SK-N-SH (cell line): ENCODE measurements around the gene FBXW5. TPM values are rescaled to one million over a fixed set of nuclear protein-coding genes. Genes with fewer than 3 reads are reported as not detected.

Experiments used
- CTCF ChIA-PET: fragments of 300-600, 350-600 bp; formaldehyde crosslinking; extraction: SDS; loops from one replicate; lab custom pipeline; 2021; lab: Yijun Ruan, JAX
- POLR2A ChIA-PET: fragments of 350-600 bp; sonication (Branson Sonifier 250); formaldehyde crosslinking; extraction: SDS; loops from one replicate; lab custom pipeline; 2020; ENCODE audit warnings: antibody characterized with exemption, inconsistent platforms; lab: Yijun Ruan, JAX
- DNase-seq: peaks from one replicate; pipeline ENCODE4 v3.0.0; 2012
- H2AFZ ChIP-seq: fragments of 200-600 bp; sonication (generic); 2 replicates; pipeline ENCODE4 v1.8.1; 2016; ENCODE audit warnings: antibody characterized with exemption, mild to moderate bottlenecking, low read depth
- H3F3A ChIP-seq: fragments of 200-600 bp; sonication (generic); replicated peaks from 2 replicates; pipeline ENCODE3; 2016; ENCODE audit warnings: antibody characterized with exemption, mild to moderate bottlenecking; ENCODE audit not compliant: insufficient read depth
- H3K27ac ChIP-seq, 2 experiments: fragments of 200-500 bp in 1 of 2; fragments of 200-600 bp in 1 of 2; sonication (Bioruptor generic) in 1 of 2; sonication (generic), shearing (Covaris generic) in 1 of 2; 2 replicates each; pipeline versions ENCODE4 v1.5.1 to v1.6.1; 2014 to 2016; ENCODE audit warnings: low read depth in 2 of 2, inconsistent platforms in 1 of 2, low read length in 1 of 2, mild to moderate bottlenecking in 1 of 2, mixed read lengths in 1 of 2
- H3K27me3 ChIP-seq: fragments of 200-600 bp; sonication (generic), shearing (Covaris generic); 2 replicates; pipeline ENCODE4 v1.6.1; 2016; ENCODE audit warnings: mixed run types; ENCODE audit not compliant: insufficient read depth
- H3K36me3 ChIP-seq, 2 experiments: fragments of 200-500 bp in 1 of 2; fragments of 200-600 bp in 1 of 2; sonication (Bioruptor generic) in 1 of 2; sonication (generic) in 1 of 2; replicated peaks in 1 of 2; 2 replicates each; pipeline versions ENCODE3 to v1.5.1; 2014 to 2016; ENCODE audit warnings: low read length in 1 of 2, mild to moderate bottlenecking in 1 of 2; ENCODE audit not compliant: insufficient read depth in 2 of 2, control insufficient read depth in 1 of 2
- H3K4me1 ChIP-seq, 2 experiments: fragments of 200-500 bp in 1 of 2; fragments of 200-600 bp in 1 of 2; sonication (Bioruptor generic) in 1 of 2; sonication (generic), shearing (Covaris generic) in 1 of 2; 2 replicates each; pipeline versions ENCODE4 v1.5.1 to v1.6.1; 2014 to 2016; ENCODE audit warnings: low read depth in 1 of 2, low read length in 1 of 2, mixed run types in 1 of 2; ENCODE audit not compliant: insufficient read depth in 2 of 2, control insufficient read depth in 1 of 2
- H3K4me2 ChIP-seq: fragments of 200-600 bp; sonication (generic), shearing (Covaris generic); 2 replicates; pipeline ENCODE4 v1.6.1; 2017; ENCODE audit warnings: mixed run types
- H3K4me3 ChIP-seq, 2 experiments: fragments of 200-500 bp in 1 of 2; fragments of 200-600 bp in 1 of 2; sonication (Bioruptor generic) in 1 of 2; sonication (generic), shearing (Covaris generic) in 1 of 2; 2 replicates each; pipeline versions ENCODE4 v1.5.1 to v1.8.1; 2014 to 2016; ENCODE audit warnings: low read depth in 2 of 2, inconsistent platforms in 1 of 2, low read length in 1 of 2, mild to moderate bottlenecking in 1 of 2, mixed read lengths in 1 of 2, moderate library complexity in 1 of 2
- H3K79me2 ChIP-seq: fragments of 200-600 bp; sonication (generic); 2 replicates; pipeline ENCODE4 v1.8.1; 2017; ENCODE audit warnings: mild to moderate bottlenecking; ENCODE audit not compliant: insufficient read depth
- H3K9ac ChIP-seq: fragments of 200-600 bp; sonication (generic); 2 replicates; pipeline ENCODE4 v1.6.1; 2017; ENCODE audit warnings: mixed run types
- H3K9me2 ChIP-seq: fragments of 200-600 bp; sonication (generic); 2 replicates; pipeline ENCODE4 v1.6.1; 2017; ENCODE audit warnings: mixed run types
- H3K9me3 ChIP-seq: fragments of 200-600 bp; sonication (generic); 2 replicates; pipeline ENCODE4 v1.6.1; 2017; ENCODE audit warnings: mixed run types, mild to moderate bottlenecking, moderate library complexity
- H4K20me1 ChIP-seq: fragments of 200-600 bp; sonication (generic); 2 replicates; pipeline ENCODE4 v1.6.1; 2017; ENCODE audit warnings: mild to moderate bottlenecking, mixed run types; ENCODE audit not compliant: insufficient read depth
- CHD2 ChIP-seq: fragments of 150-350 bp; IDR thresholded peaks from 2 replicates; pipeline ENCODE4 v1.6.1; 2018; ENCODE audit warnings: low read length; ENCODE audit not compliant: partially characterized antibody
- ELF1 ChIP-seq: IDR thresholded peaks from 2 replicates; pipeline ENCODE4 v1.4.0; 2012
- FOSL2 ChIP-seq: IDR thresholded peaks from 2 replicates; pipeline ENCODE4 v1.4.0; 2012; ENCODE audit warnings: low read depth, mild to moderate bottlenecking, moderate library complexity, borderline replicate concordance
- GATA2 ChIP-seq: sonication (generic); formaldehyde crosslinking; IDR thresholded peaks from 2 replicates; pipeline ENCODE4 v1.5.0; 2020; ENCODE audit warnings: mild to moderate bottlenecking, missing genetic modification reagents
- JUND ChIP-seq: IDR thresholded peaks from 2 replicates; pipeline ENCODE4 v1.4.0; 2012
- NFIC ChIP-seq: IDR thresholded peaks from 2 replicates; pipeline ENCODE4 v1.4.0; 2012; ENCODE audit warnings: borderline replicate concordance
- TAF1 ChIP-seq: IDR thresholded peaks from 2 replicates; pipeline ENCODE4 v1.6.1; 2012; ENCODE audit warnings: low read depth, mild to moderate bottlenecking, low read length, moderate library complexity, borderline replicate concordance
- WGBS: methylation state at CpG from one replicate; pipeline ENCODE4 v1.1.6; 2017; ENCODE audit warnings: low lambda C conversion rate; 5-methylcytosine and 5-hydroxymethylcytosine counted together
- polyA plus RNA-seq, 3 experiments: library from polyadenylated mRNA; depleted of rRNA; stranded (reverse); fragments of >200 nt; gene quantifications; 2 replicates each; pipeline ENCODE4 v1.2.3, GENCODE V29; 2012
- TF ChIP-seq, protein P1 (sequence below): IDR thresholded peaks from 2 replicates; pipeline ENCODE4; 2012
- TF ChIP-seq, protein P2 (sequence below): IDR thresholded peaks from 2 replicates; pipeline ENCODE4 v1.6.1; 2012; ENCODE audit warnings: mild to moderate bottlenecking, low read depth, low read length, moderate library complexity
- TF ChIP-seq, protein P3 (sequence below): fragments of 150-350 bp; IDR thresholded peaks from 2 replicates; pipeline ENCODE4 v1.6.1; 2016; ENCODE audit warnings: mild to moderate bottlenecking, low read depth, low read length
- TF ChIP-seq, protein P4 (sequence below): IDR thresholded peaks from 2 replicates; pipeline ENCODE4 v1.4.0; 2012; ENCODE audit warnings: low read depth, borderline replicate concordance
- TF ChIP-seq, protein P5 (sequence below): IDR thresholded peaks from 2 replicates; pipeline ENCODE4 v1.4.0; 2012; ENCODE audit warnings: low read depth

The FBXW5 gene
- polyA plus RNA-seq, 1 of the 3 experiments (the other 2 are of a cell fraction): 78.9 TPM

DNA sequence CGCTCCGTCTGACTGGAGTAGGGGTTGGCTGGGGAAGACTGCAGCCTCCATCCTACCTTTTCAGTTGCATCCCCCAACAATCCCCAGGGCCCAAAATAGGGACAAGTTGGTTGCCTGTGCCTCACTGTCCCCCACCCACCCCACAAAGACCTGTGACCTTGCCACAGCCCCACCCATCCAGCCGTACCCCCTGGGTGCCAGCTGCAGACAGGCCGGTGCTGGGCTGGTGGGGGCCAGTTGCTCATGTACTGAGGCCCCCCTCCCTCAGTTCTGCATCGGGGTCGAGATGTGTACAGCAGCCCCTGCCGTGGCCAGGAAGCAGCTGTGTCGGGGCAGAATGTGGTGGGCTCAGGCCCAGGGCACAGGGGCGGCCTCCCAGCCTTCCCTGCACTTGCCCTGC, 38.6 kb upstream of the FBXW5 start (continued):
- TF ChIP-seq, protein P1, sequence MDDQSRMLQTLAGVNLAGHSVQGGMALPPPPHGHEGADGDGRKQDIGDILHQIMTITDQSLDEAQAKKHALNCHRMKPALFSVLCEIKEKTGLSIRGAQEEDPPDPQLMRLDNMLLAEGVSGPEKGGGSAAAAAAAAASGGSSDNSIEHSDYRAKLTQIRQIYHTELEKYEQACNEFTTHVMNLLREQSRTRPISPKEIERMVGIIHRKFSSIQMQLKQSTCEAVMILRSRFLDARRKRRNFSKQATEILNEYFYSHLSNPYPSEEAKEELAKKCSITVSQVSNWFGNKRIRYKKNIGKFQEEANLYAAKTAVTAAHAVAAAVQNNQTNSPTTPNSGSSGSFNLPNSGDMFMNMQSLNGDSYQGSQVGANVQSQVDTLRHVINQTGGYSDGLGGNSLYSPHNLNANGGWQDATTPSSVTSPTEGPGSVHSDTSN: no peak

DNA sequence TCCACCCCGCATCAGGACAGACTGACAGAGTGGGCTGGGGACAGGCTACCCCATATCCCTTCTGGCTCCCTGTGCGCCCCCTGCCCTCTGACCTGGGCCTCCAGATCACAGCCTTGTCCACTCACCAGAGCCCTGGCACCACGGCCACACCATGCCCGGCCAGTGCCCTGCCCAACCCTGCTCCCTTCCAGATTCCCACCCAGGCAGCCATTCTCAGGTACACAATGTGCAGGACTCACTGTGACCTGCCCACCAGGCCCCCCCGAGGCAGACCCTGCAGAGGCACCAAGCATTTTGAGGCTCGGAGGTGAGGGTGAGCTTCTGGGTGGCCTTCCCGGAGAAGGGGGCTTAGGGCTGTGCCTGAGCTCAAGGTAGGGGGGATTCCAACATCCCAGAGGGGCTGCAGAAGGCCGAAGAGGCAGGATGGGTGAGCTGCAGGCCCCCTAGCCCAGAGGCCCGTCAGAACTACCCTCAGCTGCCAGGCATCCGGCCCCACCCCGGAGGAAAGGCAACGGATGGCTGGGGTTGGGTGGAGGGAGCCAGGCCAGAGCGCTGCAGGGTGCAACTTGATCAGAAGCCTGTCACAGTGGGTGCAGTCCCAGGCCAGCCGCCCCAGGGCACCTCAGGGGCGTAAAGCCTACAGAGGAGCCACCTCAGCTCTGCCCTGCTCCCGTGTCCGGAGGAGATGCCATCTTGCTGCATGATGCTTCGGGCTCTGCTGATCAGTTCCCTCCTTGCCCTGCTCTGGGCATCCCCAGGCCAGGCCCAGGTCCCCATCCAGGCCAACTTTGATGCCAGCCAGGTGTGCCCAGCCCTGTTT, 37.9 kb upstream of the FBXW5 start, which contains the start of gene LCNL1:
Gene LCNL1, plus strand, starts transcription at position 762 of the 820 bp plus-strand sequence. CDS start 594 bp downstream, outside the sequence.
- TF ChIP-seq FOSL2 (no peak), ELF1 (no peak), TAF1 (no peak)
- TF ChIP-seq, protein P2, sequence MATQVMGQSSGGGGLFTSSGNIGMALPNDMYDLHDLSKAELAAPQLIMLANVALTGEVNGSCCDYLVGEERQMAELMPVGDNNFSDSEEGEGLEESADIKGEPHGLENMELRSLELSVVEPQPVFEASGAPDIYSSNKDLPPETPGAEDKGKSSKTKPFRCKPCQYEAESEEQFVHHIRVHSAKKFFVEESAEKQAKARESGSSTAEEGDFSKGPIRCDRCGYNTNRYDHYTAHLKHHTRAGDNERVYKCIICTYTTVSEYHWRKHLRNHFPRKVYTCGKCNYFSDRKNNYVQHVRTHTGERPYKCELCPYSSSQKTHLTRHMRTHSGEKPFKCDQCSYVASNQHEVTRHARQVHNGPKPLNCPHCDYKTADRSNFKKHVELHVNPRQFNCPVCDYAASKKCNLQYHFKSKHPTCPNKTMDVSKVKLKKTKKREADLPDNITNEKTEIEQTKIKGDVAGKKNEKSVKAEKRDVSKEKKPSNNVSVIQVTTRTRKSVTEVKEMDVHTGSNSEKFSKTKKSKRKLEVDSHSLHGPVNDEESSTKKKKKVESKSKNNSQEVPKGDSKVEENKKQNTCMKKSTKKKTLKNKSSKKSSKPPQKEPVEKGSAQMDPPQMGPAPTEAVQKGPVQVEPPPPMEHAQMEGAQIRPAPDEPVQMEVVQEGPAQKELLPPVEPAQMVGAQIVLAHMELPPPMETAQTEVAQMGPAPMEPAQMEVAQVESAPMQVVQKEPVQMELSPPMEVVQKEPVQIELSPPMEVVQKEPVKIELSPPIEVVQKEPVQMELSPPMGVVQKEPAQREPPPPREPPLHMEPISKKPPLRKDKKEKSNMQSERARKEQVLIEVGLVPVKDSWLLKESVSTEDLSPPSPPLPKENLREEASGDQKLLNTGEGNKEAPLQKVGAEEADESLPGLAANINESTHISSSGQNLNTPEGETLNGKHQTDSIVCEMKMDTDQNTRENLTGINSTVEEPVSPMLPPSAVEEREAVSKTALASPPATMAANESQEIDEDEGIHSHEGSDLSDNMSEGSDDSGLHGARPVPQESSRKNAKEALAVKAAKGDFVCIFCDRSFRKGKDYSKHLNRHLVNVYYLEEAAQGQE: no peak
- TF ChIP-seq, all 33 proteins: peak for 0
- Histone ChIP-seq H3K4me1 (peaks cover 0 to 10% of the 10 kb centered on the region in 2 experiments; a peak in 1 of 4 replicates), H3K4me2 (no peak within 1 kb of the TSS), H3K27me3 (no peaks in the 10 kb centered on the region), H2AFZ (no peak within 1 kb of the TSS), H3K27ac (no peak within 1 kb of the TSS), H3K9me2 (no peaks in the 10 kb centered on the region), H3K4me3 (no peak within 1 kb of the TSS), H3K36me3 (no peaks in the 10 kb centered on the region), H3F3A (peaks cover 4% of the 10 kb centered on the region), H3K9me3 (no peaks in the 10 kb centered on the region), H3K79me2 (no peaks in the 10 kb centered on the region), H4K20me1 (no peaks in the 10 kb centered on the region), H3K9ac (no peak within 1 kb of the TSS)
- WGBS: 74% methylated on average over 9 of the region's 18 CpGs
- no peak for DNase-seq
- POLR2A ChIA-PET: no interaction called here
- CTCF ChIA-PET: interaction anchor here (1.1 to 3.6 kb wide), 4 partner anchors 35 to 52 kb away, joined by 5 to 14 read pairs (median 10); partner anchors contain the start of gene ABCA2

DNA sequence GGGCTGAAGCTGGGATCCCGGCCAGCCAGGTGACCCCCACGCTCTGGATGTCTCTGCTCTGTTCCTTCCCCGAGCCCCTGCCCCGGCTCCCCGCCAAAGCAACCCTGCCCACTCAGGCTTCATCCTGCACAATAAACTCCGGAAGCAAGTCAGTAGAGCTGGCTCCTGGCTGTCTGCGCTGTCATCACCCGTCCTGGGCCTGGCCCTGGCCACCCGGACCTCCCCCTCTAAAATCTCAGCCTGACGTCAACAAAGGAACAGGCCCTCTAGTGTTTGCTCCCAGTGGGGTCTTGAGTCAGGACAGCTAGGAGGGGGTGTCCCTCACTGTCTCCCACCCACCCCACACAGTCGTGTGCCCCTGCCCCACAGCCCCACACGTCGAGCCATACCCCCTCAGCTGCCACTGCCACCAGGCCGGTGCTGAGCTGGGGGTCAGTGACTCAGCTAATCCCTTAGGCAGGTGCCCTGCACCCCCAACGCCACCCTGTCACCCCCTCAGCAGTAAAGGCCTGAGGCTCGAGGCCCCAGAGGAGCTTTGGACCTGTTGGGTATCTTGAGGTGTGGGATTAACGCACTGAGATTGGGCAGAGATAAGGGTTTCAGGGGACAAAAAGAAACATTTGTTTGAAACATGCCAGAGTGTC, 37.2 kb upstream of the FBXW5 start:
- 69% methylated on average over 12 of the region's 17 CpGs for WGBS
- Histone ChIP-seq H3K79me2 (no peaks in the 10 kb centered on the region), H3K4me1 (peaks cover 0 to 15% of the 10 kb centered on the region in 2 experiments; a peak in 1 of 4 replicates), H3K36me3 (no peaks in the 10 kb centered on the region), H2AFZ (no peak overlapping the region), H3K4me3 (no peak overlapping the region), H3K27ac (no peak overlapping the region), H3K9me3 (no peaks in the 10 kb centered on the region), H4K20me1 (no peaks in the 10 kb centered on the region), H3K27me3 (no peaks in the 10 kb centered on the region), H3F3A (peaks cover 4% of the 10 kb centered on the region), H3K4me2 (no peak overlapping the region), H3K9ac (no peak overlapping the region), H3K9me2 (no peaks in the 10 kb centered on the region)
- POLR2A ChIA-PET: no interaction called here
- DNase-seq: no peak
- CTCF ChIA-PET: interaction anchor here (1.1 to 3.6 kb wide), 5 partner anchors 9 to 53 kb away, joined by 3 to 14 read pairs (median 7); partner anchors contain the start of gene ABCA2
- TF ChIP-seq GATA2 (CRISPR knock-in tag): no peak
- no peak for TF ChIP-seq JUND
- TF ChIP-seq, protein P3, sequence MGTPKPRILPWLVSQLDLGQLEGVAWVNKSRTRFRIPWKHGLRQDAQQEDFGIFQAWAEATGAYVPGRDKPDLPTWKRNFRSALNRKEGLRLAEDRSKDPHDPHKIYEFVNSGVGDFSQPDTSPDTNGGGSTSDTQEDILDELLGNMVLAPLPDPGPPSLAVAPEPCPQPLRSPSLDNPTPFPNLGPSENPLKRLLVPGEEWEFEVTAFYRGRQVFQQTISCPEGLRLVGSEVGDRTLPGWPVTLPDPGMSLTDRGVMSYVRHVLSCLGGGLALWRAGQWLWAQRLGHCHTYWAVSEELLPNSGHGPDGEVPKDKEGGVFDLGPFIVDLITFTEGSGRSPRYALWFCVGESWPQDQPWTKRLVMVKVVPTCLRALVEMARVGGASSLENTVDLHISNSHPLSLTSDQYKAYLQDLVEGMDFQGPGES: no peak
- TF ChIP-seq, protein P1: no peak
- no peak for TF ChIP-seq NFIC
- TF ChIP-seq, protein P4, sequence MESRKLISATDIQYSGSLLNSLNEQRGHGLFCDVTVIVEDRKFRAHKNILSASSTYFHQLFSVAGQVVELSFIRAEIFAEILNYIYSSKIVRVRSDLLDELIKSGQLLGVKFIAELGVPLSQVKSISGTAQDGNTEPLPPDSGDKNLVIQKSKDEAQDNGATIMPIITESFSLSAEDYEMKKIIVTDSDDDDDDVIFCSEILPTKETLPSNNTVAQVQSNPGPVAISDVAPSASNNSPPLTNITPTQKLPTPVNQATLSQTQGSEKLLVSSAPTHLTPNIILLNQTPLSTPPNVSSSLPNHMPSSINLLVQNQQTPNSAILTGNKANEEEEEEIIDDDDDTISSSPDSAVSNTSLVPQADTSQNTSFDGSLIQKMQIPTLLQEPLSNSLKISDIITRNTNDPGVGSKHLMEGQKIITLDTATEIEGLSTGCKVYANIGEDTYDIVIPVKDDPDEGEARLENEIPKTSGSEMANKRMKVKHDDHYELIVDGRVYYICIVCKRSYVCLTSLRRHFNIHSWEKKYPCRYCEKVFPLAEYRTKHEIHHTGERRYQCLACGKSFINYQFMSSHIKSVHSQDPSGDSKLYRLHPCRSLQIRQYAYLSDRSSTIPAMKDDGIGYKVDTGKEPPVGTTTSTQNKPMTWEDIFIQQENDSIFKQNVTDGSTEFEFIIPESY: no peak
- TF ChIP-seq TAF1: no peak
- no peak for TF ChIP-seq CHD2
- TF ChIP-seq, protein P5, sequence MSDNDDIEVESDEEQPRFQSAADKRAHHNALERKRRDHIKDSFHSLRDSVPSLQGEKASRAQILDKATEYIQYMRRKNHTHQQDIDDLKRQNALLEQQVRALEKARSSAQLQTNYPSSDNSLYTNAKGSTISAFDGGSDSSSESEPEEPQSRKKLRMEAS: no peak
